ACC112 (cell line): ENCODE measurements around the gene TCAP.
A peak's percentile ranks its signal among the peaks of the same experiment; 100 is the strongest.
"Not testable (repeated sequence)": the region's sequence is repeated elsewhere in the genome, so short reads cannot be mapped to it uniquely, and the experiment has no call there.

Experiments used
- H2AFZ ChIP-seq: fragments of 200-600 bp; sonication (generic); one replicate; pipeline ENCODE4 v1.6.0; 2017; ENCODE audit warnings: antibody characterized with exemption, low read length; ENCODE audit not compliant: unreplicated experiment
- H3K27ac ChIP-seq: fragments of 200-600 bp; sonication (generic); 2 replicates; pipeline ENCODE4 v1.5.1; 2014; ENCODE audit warnings: low read depth, mild to moderate bottlenecking, antibody characterized with exemption, low read length, moderate library complexity
- H3K27me3 ChIP-seq: fragments of 200-600 bp; sonication (generic); 2 replicates; pipeline ENCODE4 v1.6.1; 2014; ENCODE audit warnings: mild to moderate bottlenecking, antibody characterized with exemption, low read length, moderate library complexity, mixed read lengths; ENCODE audit not compliant: insufficient read depth
- H3K36me3 ChIP-seq: fragments of 200-600 bp; sonication (generic); 2 replicates; pipeline ENCODE4 v1.6.1; 2016; ENCODE audit warnings: mild to moderate bottlenecking, antibody characterized with exemption, low read length, moderate library complexity, mixed read lengths; ENCODE audit not compliant: insufficient read depth
- H3K4me1 ChIP-seq: fragments of 200-600 bp; sonication (generic); one replicate; pipeline ENCODE4 v1.6.1; 2016; ENCODE audit warnings: low read length, mixed read lengths; ENCODE audit not compliant: insufficient read depth, unreplicated experiment, control insufficient read depth
- H3K4me3 ChIP-seq: fragments of 200-600 bp; sonication (generic); 2 replicates; pipeline ENCODE4 v1.5.1; 2014; ENCODE audit warnings: mild to moderate bottlenecking, low read depth, low read length
- H3K79me2 ChIP-seq: fragments of 200-600 bp; sonication (generic); one replicate; pipeline ENCODE4 v1.6.0; 2016; ENCODE audit warnings: low read length; ENCODE audit not compliant: control insufficient read depth, unreplicated experiment, insufficient read depth

Gene TCAP

DNA sequence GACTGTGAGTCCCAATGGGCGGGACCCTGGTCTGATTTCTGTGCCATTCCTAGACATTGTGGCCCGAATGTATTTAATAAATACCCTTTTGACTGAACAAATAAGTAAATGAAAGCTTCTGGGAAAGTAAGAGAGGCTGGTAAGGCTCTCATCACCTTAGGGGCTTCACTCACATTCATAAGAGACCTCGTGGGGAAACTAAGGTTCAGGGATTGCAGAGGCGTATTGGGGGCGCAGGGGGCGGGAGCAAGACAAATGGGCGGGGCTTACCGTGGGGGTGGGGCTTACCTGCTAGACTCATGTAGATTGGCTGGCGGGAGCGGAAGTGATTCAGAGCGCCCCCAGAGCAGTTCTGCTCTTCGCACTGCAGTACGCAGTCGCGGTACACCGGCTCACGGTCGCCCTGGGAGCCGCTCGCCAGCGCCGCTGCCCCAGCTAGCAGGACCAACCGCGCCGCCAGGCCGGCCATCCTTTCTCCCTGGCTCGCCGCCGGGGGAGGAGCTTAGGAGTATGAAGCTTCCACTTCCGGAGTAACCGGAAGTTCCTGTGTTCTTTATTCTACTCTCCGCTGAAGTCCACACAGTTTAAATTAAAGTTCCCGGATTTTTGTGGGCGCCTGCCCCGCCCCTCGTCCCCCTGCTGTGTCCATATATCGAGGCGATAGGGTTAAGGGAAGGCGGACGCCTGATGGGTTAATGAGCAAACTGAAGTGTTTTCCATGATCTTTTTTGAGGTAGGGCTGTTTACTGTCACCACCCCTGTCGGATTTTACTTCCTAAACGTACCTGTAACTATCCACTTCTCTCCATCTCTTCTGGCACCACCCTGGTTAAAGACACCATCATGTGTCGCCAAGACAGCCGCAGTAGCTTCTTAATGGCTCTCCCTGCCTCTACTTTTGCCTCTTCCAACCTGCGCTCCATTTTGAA lies 22.7 kb downstream of the TCAP start, which contains the start of gene PGAP3:
TSS of gene PGAP3 (minus strand) at position 512 of the 929 bp plus-strand sequence. CDS start at position 469, 43 bp downstream.
- Histone ChIP-seq H2AFZ (peak within 1 kb of the TSS; percentile 97), H3K27me3 (no peaks in the 10 kb centered on the region), H3K4me1 (peaks cover 13% of the 10 kb centered on the region), H3K27ac (peak within 1 kb of the TSS; percentile 75), H3K36me3 (no peaks in the 10 kb centered on the region), H3K4me3 (peak within 1 kb of the TSS; percentile 89), H3K79me2 (no peaks in the 10 kb centered on the region)

DNA sequence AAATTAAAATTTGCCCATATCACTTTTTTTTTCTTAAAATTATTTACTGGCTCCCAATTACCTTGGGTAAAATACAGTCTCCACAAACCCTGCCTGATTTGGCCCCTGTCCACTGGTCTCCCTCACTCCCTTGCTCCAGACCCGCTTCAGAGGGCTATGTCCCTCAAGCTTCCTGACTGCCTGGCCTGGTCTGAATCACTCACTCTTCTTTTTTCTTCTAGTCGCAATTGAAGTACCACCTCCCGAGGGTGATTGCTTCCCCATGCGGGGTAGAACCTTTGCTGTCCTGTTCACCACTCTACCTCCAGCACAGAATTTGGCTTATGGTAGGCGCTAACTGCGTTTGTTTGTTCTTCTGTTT lies 23.3 kb downstream of the TCAP start:
- peak overlapping the region; percentile 97 for H2AFZ ChIP-seq
- H3K4me1 ChIP-seq = peaks cover 13% of the 10 kb centered on the region
- no peaks in the 10 kb centered on the region for H3K79me2 ChIP-seq
- H3K4me3 ChIP-seq = peak overlapping the region; percentile 89
- no peaks in the 10 kb centered on the region for H3K27me3 ChIP-seq
- no peaks in the 10 kb centered on the region for H3K36me3 ChIP-seq
- peak overlapping the region; percentile 75 for H3K27ac ChIP-seq

DNA sequence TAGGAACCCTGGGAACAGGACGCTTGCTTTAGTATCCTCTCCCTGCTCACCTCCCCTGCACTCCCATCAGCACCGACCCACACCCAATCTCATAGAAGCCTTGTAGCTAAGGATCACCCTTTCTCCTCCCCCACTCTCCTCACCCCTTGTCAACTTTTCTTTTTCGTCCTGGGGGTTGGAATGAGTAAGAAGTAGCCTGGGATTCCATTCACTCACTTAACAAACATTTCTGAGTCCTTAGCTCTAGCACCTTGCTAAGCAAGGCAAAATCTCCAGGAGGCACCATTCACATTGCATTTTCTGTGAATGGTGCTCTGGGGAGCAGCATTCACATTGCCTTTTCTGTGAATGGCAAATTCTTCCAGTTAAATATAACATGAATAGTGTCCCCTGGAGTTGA lies 23.8 kb downstream of the TCAP start:
- Histone ChIP-seq H3K4me3 (peak overlapping the region; percentile 89), H3K4me1 (peaks cover 13% of the 10 kb centered on the region), H3K27ac (no peak overlapping the region), H3K36me3 (no peaks in the 10 kb centered on the region), H3K79me2 (no peaks in the 10 kb centered on the region), H2AFZ (peak overlapping the region; percentile 97), H3K27me3 (no peaks in the 10 kb centered on the region)

DNA sequence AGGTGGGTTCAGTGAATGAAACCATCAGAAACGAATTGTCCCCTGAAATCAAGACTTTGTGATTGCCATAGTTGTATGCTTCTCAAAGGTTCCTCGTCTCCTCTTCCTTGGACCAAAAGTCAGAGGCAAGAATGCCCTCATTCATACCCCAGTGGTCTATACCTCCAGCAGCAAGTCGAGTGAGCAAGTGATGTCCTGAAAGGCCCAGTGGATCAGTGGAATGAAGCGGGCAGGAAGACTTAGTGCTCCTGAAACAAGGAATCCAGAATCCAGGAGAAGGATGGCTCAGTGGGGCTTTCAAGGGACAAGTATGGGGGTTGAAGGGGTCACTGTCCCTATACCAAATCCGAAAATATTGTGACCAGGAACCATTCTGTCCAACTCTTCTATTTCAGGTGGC lies 29.4 kb downstream of the TCAP start:
- H3K36me3 ChIP-seq = no peaks in the 10 kb centered on the region
- no peak overlapping the region for H3K27ac ChIP-seq
- no peaks in the 10 kb centered on the region for H3K79me2 ChIP-seq
- no peaks in the 10 kb centered on the region for H3K27me3 ChIP-seq
- no peaks in the 10 kb centered on the region for H3K4me1 ChIP-seq
- H3K4me3 ChIP-seq = no peak overlapping the region
- H2AFZ ChIP-seq = no peak overlapping the region

DNA sequence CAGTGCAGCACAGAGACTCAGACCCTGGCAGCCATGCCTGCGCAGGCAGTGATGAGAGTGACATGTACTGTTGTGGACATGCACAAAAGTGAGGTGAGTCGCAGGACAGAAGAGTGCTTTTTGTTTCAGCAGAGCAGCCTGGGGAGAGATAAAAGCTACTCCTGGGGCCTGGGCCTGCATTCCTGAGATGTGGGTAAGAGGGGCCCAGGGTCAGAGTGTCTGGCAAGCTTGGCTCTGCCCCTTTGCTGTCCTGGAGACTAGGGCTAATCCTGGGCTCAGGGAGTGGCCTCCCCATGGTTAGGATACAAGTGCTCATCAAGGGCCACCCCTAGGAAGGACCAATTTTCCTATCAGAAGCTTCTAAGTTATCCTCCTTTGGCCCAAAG lies 29.9 kb downstream of the TCAP start:
- H2AFZ ChIP-seq = no peak overlapping the region
- no peak overlapping the region for H3K4me3 ChIP-seq
- H3K27ac ChIP-seq = no peak overlapping the region
- H3K79me2 ChIP-seq = peaks cover 3% of the 10 kb centered on the region
- H3K36me3 ChIP-seq = no peaks in the 10 kb centered on the region
- no peaks in the 10 kb centered on the region for H3K27me3 ChIP-seq
- H3K4me1 ChIP-seq = no peaks in the 10 kb centered on the region

DNA sequence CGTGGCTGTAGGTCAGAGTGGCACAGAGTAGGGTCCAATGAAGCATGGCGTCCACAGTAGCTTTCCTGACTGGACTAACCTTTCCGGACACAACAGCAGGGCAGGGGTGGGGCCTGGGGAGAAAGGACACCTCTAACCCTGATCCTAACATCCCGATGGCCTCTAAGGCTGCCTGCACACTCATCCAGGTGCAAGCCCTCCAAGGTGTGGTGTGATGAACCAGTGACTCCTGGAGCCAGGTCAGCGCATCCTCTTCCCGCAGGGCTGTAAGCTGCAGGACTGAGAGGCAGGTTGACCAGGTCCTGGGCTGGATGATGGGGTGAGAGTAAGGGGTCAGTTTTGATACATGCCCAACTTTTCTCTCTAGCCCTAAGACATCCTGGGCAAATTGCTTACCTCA lies 31.6 kb downstream of the TCAP start:
- Histone ChIP-seq H3K4me1 (peaks cover 3% of the 10 kb centered on the region), H3K27ac (no peak overlapping the region), H3K4me3 (no peak overlapping the region), H2AFZ (no peak overlapping the region), H3K79me2 (peaks cover 17% of the 10 kb centered on the region), H3K36me3 (no peaks in the 10 kb centered on the region), H3K27me3 (no peaks in the 10 kb centered on the region)

DNA sequence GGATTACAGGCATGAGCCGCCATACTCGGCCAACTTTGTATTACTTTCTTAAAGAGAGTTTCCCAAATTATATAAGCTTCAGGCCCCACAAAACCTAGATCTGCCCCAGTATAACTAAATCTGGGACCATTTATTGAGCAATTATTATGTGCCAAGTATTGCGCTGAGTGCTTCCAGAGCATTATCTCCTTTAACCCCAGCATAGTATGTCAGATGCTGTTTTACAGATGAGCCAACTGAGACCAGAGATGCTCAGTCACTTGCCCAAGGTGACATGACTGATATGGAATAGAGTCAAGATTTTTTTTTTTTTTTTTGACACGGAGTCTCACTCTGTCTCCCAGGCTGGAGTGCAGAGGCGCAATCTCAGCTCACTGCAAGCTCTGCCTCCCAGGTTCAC lies 32.8 kb downstream of the TCAP start:
- no peak overlapping the region for H3K27ac ChIP-seq
- no peak overlapping the region for H3K4me3 ChIP-seq
- H3K27me3 ChIP-seq = no peaks in the 10 kb centered on the region
- H3K36me3 ChIP-seq = no peaks in the 10 kb centered on the region
- peaks cover 21% of the 10 kb centered on the region for H3K79me2 ChIP-seq
- peaks cover 3% of the 10 kb centered on the region for H3K4me1 ChIP-seq
- H2AFZ ChIP-seq = no peak overlapping the region

DNA sequence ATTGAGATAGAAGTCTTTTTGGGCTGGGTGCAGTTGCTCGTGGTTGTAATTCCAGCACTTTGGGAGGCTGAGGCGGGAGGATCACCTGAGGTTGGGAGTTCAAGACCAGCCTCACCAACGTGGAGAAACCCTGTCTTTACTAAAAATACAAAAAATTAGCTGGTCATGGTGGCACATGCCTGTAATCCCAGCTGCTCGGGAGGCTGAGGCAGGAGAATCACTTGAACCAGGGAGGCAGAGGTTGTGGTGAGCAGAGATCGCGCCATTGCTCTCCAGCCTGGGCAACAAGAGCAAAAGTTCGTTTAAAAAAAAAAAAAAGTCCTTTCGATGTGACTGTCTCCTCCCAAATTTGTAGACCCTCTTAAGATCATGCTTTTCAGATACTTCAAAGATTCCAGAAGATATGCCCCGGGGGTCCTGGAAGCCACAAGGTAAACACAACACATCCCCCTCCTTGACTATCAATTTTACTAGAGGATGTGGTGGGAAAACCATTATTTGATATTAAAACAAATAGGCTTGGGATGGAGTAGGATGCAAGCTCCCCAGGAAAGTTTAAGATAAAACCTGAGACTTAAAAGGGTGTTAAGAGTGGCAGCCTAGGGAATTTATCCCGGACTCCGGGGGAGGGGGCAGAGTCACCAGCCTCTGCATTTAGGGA lies 34.1 kb downstream of the TCAP start:
- peaks cover 21% of the 10 kb centered on the region for H3K79me2 ChIP-seq
- H3K27me3 ChIP-seq, H3K36me3 ChIP-seq, H3K27ac ChIP-seq, H3K4me1 ChIP-seq: not testable (repeated sequence)
- H3K4me3 ChIP-seq = peak overlapping the region; percentile 90
- H2AFZ ChIP-seq = peak overlapping the region; percentile 87

DNA sequence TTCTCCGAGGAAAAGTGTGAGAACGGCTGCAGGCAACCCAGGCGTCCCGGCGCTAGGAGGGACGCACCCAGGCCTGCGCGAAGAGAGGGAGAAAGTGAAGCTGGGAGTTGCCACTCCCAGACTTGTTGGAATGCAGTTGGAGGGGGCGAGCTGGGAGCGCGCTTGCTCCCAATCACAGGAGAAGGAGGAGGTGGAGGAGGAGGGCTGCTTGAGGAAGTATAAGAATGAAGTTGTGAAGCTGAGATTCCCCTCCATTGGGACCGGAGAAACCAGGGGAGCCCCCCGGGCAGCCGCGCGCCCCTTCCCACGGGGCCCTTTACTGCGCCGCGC lies 34.6 kb downstream of the TCAP start, which contains the start of gene ERBB2:
TSS of gene ERBB2 (plus strand) at position 247 of the 330 bp plus-strand sequence. CDS start 175 bp downstream, outside the sequence.
- H3K79me2 ChIP-seq = peaks cover 21% of the 10 kb centered on the region
- H2AFZ ChIP-seq = peak within 1 kb of the TSS; percentile 87
- H3K36me3 ChIP-seq = no peaks in the 10 kb centered on the region
- peak within 1 kb of the TSS; percentile 90 for H3K4me3 ChIP-seq
- H3K27me3 ChIP-seq = no peaks in the 10 kb centered on the region
- H3K4me1 ChIP-seq = peaks cover 3% of the 10 kb centered on the region
- no peak within 1 kb of the TSS for H3K27ac ChIP-seq

DNA sequence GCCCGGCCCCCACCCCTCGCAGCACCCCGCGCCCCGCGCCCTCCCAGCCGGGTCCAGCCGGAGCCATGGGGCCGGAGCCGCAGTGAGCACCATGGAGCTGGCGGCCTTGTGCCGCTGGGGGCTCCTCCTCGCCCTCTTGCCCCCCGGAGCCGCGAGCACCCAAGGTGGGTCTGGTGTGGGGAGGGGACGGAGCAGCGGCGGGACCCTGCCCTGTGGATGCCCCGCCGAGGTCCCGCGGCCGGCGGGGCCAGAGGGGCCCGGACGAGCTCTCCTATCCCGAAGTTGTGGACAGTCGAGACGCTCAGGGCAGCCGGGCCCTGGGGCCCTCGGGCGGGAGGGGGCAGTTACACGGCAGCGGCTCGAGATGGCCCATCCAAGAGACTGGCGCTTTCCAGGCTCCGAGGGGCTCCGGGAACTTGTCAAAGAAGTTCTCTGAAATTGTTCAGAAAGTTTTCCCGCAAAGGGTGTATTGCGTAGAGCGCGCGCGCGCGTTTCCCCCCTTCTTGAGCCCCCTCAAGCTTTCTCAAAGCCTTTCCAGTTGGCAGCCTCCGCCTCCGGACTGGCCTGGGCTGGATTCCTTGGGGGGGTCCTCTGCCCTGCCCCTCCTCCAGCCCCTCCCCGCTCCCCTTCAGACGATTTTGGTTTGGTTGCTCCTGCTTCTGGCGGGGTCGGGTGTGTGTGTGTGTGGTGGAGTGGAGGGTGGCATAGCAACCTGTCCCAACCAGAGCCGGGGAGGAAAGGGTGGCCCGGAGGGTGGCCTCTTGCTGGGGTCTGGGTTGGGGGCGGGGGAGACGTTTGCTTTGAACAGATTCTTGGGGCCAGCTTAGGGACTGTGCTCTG lies 35.2 kb downstream of the TCAP start:
- Histone ChIP-seq H2AFZ (peak overlapping the region; percentile 87), H3K79me2 (peaks cover 21% of the 10 kb centered on the region), H3K36me3 (no peaks in the 10 kb centered on the region), H3K27me3 (no peaks in the 10 kb centered on the region), H3K4me3 (peak overlapping the region; percentile 90), H3K4me1 (peaks cover 3% of the 10 kb centered on the region), H3K27ac (no peak overlapping the region)
